Measurements from ENCODE around the gene TBX18.

TBX18 gene

DNA sequence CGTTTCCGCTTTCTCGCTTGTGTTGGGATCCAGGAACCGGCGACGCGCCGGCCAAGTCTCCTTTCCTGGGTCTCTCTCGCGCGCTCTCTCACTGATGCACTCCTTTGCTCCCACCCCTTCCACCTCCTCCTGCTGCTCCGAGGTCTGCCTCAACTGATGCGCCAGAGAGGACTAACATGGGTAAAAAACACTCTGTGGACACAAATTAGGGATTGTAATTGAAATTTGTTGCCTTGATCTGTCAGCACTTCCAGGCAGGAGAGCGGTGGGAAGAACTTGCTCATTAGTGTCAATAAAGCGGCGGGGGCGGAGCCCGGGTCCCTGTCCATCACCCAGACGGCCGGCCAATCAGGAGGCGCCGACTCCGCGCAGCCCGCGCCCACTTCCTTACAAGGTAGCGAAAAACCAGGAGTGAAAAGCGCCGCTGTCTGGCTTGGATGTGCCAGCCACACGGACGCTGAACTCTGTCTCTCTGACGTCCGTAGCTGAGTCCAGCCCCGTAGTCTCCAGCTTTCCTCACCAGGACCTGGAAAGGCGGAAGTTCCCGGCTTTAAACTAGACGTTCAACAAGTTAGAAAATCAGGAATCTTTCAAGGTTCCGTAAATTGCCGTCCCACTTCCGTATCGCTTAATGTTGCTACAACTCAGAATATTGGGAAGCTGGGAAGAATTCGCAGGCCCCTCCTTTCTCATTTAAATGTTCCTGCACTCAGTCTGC is at the start of gene TBX18:
TSS of gene TBX18 (minus strand) at position 267 of the 718 bp plus-strand sequence. CDS start 417 bp downstream, outside the sequence.
- no peak for DNase-seq (ENCODE audit: low read depth)

DNA sequence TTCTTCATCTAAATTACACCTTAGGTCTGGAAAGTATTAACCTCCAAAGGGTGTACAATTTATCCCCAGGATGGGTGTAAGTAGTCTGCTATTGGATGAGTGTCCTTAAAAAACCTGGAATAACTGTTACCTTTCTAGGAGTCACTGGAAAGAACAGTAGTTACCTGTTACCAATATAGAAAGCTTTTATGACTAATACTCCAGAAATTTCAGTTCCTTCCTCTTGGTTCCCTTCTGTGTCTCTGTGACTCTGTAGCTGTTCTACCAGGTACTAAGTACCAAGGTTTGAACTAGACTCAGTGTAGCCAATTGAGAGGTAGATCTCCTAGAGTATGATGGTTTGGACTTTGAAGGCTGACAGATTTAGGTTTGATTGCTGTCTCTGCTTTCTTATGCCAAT is 47.0 kb upstream of the TBX18 start:
- no peak for DNase-seq (ENCODE audit: low read depth)

DNA sequence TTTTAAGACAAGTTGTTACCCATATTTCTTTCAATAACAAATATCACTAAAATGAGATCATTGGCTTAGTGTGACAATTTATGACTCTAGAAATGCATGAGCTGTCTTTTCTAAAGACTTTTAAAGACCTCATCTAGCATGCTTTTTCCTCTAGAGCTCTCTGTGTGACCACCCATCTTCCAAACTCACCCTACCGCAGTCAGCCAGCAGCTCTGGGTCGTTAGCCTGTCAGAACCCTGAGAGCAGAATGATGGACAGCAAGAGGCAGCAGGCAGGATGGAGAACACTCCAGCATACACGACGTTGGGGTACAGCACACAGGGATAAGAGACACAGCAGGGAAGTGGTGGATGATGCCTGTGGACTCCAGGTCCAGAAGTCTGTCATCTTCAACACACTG is 45.1 kb upstream of the TBX18 start:
- no peak for DNase-seq (ENCODE audit: low read depth)

DNA sequence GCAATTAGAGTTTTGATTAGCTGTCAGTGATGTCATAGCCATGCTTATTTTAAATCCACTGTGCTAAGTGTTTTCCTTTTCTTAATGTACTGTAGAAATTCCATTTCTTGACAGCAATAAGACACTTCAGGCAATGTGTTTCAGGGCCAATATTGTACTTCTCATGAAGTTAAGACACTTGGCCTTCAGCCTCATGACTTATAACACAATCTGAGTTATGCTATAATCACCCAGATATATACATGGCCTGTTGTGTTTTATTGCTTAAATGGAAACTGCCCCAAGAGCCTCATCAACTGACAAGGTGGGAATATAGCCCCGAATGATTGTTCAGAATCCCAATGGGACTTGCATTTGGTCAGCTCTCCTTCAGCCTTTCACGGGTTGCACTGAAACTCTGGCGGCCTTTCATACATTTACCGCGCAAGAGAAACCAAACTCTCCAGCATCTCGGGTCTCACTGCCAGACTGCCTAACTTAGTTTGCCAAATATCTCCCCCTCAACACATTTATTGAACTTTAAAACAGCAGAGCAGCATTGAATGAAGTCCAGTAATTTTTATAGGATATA is 44.2 kb upstream of the TBX18 start:
- DNase-seq (ENCODE audit: low read depth), result no peak

DNA sequence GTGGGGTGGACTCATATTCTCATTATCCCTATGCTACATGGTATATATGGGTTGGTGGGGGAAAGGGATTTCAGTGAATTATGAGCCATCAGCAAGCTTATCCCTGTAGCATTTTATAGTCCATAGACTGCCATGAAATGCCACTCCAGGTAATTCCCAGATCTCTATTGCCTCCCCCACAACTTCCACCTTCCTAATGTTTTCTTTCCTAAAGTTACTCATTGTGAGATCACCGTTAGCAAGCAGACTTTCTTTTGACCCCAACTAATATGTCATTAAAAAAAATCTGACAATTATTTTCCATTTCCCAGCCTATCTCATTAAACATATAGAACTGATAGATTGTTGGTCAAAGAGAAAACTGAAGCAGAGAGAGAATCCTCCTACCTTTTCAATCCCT is 40.7 kb upstream of the TBX18 start:
- no peak for DNase-seq (ENCODE audit: low read depth)

DNA sequence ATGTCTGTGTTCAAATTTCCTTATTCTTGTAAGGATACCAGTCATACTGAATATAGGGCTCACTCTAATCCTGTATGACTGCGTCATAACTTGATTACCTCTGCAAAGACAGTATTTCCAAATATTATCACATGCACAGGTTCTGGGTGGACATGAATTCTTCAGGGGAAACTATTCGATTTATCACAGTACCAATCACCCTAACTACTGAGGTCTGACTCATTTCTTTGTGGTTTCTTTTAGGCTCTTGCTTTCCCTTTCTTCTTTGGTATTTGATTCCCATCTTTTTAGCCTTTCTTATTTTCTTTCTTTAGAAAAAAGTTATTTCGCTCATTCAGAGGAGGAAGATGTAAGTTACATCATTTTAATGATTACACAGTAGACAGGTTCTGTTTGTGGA is 40.3 kb upstream of the TBX18 start:
- no peak for DNase-seq (ENCODE audit: low read depth)

DNA sequence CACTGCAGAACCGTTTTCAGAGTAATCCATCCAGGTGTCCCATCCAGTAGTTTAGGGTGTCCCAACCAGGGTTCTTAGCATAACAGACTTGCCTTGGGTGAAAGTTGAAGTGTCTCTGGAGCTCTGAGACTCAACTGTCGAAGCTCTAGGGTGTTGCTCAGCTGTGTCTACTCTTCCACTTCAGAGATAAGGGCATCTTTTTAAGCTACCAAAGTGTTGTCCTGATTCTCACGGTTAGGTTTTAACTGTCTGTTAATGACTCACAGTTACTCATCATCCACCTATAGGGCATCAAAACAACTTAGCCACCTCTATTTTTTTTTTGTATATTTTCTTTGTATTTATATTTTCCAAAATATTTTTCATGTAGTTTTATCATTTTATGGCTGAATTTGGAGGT is 36.9 kb upstream of the TBX18 start:
- DNase-seq (ENCODE audit: low read depth), result no peak

DNA sequence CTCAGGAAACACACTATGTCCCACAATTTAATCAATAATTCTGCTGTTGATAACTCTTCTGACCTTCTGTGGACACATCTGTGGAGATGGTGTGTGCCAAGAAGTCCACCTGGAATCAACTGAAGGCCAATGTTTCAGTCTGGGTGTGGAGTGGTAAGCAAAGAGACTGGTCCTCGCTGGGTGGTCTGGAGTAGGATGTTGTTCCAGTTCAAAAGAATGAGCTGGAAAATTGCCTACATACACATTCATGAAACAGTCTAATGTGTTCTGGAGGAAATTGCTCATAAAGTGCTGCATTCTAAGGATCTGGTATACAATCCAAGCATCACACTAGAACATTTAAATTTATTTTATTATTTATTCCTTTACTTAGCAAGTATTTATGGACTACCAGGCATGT is 33.9 kb upstream of the TBX18 start:
- no peak for DNase-seq (ENCODE audit: low read depth)

DNA sequence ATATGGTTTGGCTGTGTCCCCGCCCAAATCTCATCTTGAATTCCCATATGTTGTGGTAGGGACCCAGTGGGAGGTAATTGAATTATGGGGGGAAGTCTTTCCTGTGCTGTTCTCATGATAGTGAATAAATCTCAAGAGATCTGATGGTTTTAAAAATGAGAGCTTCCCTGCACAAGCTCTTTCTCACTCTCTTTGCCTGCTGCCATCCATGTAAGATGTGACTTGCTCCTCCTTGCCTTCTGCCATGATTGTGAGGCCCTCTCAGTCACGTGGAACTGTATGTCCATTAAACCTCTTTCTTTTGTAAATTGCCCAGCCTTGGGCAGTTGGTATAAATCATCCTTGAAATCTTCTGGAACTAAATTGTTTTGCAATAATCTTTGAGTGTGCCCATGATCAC is 31.9 kb upstream of the TBX18 start:
- no peak for DNase-seq (ENCODE audit: low read depth)

DNA sequence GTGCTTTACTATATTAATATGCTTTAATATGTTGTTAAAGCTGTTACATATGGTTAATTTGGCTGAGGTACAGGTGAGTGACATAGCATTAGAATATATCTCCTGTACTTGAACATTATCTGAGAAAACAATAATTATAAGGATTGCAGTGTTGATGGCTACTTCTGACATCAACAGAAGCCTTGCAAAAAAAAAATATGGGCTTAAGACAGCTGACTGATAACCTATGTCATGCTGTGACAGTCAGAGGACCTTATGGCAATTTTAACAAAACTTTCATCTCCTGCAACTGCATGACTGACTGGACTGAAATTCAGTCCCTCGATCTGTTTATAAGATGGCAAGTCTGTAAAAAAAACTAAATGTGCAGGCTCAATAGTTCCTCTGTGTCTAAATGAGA is 27.5 kb upstream of the TBX18 start:
- DNase-seq (ENCODE audit: low read depth), result no peak

DNA sequence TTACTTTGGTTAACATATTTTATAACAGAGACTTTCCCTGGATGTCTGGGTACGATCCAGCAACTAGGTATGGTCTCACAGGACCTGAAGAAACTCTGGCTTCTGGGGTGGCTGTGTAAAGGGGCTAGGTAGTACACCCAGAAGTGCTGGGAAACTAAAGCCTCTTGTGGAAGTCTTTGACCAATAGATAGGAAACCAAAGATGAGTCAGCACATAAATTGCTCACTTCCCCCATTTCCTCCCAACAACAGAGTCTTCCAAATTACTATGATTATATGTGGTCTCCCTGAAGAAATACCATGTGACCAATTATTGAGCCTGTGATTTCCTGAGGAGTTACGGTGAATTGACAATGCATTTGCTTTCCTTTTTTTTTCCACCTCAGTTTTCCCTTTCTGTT is 26.8 kb upstream of the TBX18 start:
- no peak for DNase-seq (ENCODE audit: low read depth)

DNA sequence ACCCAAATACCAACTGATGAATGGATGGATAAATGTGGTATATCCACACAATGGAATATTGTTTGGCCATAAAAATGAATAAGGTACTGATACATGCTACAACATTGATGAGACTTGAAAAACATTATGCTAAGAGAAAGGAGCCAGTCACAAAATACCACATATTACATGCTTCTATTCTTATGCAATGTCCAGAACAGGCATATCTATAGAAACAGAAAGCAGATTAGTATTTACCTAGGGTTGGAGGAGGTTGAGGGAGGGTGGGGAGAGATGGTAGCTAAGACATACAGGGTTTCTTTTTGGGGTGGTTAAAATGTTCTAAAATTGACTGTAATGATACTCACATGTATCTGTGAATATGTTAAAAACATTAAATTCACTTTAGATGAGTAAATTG is 24.8 kb upstream of the TBX18 start:
- no peak for DNase-seq (ENCODE audit: low read depth)

DNA sequence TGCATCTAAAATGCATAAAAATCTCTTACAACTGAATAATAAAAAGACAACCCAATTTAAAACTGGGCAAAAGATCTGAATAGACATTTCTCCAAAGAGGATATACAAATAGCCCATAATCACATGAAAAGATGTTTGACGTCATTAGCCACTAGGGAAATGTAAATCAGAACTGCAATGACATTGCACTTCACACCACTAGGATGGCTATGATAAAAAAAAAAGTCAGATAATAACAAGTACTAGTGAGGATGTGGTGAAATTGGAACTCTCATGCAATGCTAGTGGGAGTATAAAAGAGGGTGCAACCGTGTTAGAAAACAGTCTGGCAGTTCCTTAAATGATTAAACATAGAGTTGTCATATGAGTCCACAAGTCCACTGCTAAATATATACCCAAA is 24.3 kb upstream of the TBX18 start:
- no peak for DNase-seq (ENCODE audit: low read depth)

DNA sequence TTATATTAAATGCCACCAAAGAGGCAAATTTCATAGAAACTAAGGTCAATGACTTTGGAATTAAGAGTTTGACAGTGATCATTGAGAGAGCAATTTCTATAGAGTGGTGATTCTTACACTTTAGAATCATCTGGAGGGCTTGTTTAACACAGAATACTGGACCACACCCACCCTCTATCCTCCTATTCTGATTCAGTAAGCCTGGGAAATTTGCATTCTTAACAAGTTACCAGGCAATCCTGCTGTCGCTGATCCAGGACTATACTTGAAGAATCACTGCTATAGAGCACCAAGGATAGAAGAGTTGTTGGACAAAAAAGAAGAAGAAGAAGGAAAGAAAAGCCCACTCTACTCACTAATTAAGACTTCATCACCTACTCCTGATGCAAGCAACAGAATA is 21.3 kb upstream of the TBX18 start:
- DNase-seq (ENCODE audit: low read depth), result no peak

DNA sequence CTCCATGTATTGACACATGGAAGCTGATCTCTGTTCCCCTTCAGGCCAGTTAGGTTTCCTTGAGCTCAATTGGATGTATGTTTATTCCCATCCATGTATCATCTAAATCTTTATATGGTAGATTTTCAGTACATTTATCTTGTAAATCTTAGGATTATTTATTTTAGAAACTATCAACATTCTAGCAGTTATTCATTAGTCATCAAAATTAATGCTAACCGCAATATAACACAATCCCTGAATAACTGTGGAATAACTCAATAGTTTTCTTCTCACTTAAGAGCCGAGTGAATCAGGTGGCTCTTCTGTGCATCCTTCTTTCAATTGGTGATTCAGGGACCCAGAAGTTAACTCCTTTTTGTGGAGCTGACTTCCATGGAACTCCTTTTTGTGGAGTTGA is 15.5 kb upstream of the TBX18 start:
- no peak for DNase-seq (ENCODE audit: low read depth)

DNA sequence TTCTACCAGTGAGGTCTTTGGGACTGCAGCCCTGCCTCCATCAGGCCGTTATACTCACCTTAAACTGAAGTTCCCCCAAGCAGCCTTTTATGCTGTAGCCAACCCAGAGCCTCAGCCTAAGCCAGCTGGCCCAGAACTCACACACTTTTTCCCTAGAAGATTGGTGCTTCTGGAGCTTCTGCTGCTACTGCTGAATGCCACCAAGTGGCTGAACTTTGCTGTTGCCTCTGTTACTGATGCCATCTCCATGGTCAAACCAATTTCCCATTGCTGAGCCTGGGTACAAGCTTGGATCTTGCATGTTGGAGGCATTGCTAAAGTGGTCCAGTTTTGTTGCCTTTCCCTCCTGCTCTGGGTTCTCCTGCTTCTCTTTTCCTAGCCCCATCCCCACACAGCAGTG is 15.0 kb upstream of the TBX18 start:
- DNase-seq (ENCODE audit: low read depth), result no peak

DNA sequence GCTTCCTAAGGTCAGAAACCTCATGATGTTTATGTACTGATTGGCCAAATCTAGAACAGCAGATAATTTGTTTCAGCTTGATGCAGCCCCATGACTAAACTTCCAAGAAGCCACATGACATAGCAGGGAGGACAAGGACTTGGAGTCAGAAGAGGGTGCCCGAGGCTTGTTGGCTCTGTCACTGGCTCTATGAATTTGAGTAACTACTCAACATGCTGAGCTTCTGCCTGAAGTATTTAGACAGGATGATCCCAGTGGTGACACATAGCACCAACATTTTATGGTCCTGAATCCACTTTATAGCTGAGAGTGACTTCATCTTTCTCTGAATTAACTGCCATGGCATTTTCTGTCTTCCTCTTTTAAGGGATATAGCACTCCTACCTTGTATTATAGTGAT is 13.5 kb upstream of the TBX18 start:
- no peak for DNase-seq (ENCODE audit: low read depth)

DNA sequence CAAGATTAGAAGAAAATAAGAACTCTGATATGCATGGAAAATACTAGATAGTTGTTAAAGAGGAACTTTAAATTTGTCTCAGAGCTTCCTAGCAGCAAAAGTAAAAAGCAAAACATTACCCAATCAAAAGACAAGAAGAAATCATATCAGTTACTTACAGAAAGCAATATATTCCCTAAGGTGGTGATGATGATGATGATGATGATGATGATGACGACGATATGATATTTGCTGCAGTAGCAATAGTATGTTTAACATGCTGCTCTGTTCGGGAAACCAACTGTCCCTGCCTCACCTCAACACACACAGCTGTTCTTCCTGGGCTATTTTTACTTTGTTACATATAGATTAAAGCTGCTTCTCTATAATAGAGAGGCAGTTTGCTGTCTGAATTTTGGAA is 12.0 kb upstream of the TBX18 start:
- DNase-seq (ENCODE audit: low read depth), result no peak

DNA sequence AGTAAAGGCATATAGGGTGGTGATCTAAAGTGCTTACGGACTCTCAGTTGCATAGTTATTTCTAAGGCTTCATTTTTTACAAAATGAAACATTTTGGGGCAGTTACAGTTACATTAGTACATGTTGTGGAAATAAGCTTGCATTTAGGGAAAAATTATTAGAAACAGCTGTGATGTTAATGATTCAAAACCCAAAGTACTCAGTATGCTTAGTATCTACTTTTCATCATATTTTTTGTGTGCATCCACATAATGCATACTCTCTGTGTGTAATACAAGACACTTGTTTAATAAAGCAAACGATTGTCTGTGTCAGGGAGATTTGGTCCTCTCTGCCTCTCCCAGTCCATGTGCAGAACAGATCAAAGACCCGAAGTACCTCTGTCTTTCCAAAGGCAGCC is 11.4 kb upstream of the TBX18 start:
- DNase-seq (ENCODE audit: low read depth), result no peak

DNA sequence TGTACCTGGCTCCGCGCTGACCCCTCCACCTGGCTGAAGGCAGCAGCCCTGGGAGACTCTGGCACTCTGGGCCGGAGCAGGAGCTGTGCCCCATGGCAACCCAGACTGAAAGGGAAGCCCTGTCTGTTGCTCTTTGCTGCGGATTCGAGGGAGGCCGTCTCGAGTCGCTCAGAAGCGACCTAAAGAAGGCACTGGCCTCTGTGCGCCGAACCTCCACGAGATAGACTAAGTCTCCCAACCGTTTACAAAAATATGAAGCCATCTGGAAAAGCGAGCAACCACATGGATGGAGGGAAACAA is 10.5 kb upstream of the TBX18 start:
- DNase-seq (ENCODE audit: low read depth), result no peak

DNA sequence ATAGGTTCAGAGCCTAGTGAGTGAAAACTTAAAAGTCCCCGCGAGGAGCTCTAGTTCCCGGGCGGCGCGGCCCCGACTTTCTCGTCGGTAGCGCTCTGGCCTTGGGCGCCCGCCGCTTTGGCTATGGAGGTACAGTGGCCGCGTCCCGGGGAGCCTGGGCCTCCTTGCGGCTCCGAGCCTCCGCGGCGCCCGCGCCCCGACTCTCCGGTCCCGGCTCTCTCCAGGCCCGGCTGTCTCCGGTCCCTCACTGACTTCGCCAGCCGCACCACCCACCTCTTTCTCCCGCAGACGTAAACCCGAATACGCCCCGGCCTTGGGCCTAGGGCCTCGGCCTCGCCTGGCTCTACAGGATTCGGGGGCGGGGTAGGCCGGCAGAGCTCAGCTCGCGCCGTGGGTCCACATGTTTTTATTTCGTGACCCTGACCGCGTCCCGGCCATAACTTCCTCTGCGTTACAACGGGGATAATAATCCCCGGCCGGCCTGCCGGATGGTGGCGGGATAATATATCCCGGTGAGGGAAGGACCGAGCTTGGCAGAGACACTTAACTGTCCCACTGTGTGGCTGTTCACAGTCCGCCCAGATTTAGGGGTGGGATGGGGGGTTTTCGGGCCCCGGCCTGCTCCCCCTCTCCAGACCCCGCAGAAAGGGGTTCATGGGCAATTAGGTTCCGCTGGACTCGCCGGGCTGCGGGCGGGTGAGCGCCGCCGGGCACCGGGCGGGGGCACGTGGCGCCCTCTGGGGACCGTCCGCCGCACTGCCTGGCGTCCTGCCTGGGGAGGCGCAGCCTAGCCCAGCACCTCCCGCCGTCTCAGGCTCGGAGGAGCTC is 10.0 kb upstream of the TBX18 start:
- no peak for DNase-seq (ENCODE audit: low read depth)

DNA sequence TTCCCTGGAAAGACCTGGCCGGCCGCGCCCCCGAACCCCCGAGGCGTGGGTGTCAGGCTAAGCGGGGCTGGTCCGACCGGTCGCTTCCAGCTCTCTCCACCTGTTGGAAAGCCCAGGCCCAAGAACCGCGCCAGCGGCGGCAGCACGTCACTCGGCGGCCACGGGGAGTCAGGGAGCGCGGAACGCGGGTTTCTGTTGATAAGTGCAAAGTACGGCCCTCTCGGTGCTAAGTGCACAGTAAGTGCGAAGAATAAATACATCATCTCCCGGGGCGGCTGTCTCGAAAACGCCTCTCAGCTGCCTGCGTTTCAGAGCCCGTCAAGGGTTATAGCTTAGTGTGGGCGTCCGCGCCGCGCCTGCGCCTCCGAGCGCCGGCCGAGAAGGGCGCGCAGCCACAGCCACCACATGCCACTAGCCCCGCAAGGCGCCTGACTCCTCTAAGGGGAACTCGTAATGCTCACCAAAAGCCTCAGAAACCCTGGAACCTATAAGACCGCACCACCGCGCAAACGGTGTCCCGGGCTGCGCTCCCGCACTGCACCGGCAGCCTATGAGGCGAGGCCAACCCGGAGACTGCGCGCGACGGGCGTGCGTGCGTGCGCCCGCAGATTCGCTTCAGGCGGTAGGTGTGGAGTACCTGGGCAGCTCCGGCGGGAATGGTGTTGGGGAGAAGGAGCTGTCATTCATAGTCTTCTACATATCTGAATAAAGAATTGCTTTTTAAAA is 9.2 kb upstream of the TBX18 start:
- no peak for DNase-seq (ENCODE audit: low read depth)

DNA sequence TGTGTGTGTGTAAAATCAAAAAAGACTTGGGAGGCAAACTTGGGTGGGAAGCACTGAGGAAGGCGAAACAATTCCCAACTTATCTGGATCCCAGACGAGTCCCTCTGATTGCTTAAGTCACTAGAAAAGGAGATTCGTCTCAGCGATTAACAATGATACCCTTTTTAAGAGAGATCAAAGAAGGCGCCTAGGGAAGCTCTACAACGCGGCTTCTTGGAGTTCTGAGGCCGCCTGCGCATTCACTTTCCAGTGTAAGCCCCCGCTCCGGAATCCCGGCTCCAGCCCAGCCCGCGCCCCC is 8.7 kb upstream of the TBX18 start:
- no peak for DNase-seq (ENCODE audit: low read depth)
